Ureter (tissue), 1 donor: ENCODE results near the gene PRXL2C. TPM values are rescaled to one million over a fixed set of nuclear protein-coding genes. Genes with fewer than 3 reads are reported as not detected.
A peak's percentile ranks its signal among the peaks of the same experiment; 100 is the strongest.

ENCODE experiments used
- DNase-seq: peaks from one replicate; pipeline ENCODE4 v3.0.0-alpha.2; 2020; ENCODE audit warnings: low spot score
- total RNA-seq: library from RNA; stranded (reverse); gene quantifications from one replicate; pipeline ENCODE4 v1.2.4, GENCODE V29; 2023
- donor health status: DM: yes; HTN: yes; CAD: no.

The PRXL2C gene
- total RNA-seq, 1 donor from 2014 or later, result 14.0 TPM

DNA sequence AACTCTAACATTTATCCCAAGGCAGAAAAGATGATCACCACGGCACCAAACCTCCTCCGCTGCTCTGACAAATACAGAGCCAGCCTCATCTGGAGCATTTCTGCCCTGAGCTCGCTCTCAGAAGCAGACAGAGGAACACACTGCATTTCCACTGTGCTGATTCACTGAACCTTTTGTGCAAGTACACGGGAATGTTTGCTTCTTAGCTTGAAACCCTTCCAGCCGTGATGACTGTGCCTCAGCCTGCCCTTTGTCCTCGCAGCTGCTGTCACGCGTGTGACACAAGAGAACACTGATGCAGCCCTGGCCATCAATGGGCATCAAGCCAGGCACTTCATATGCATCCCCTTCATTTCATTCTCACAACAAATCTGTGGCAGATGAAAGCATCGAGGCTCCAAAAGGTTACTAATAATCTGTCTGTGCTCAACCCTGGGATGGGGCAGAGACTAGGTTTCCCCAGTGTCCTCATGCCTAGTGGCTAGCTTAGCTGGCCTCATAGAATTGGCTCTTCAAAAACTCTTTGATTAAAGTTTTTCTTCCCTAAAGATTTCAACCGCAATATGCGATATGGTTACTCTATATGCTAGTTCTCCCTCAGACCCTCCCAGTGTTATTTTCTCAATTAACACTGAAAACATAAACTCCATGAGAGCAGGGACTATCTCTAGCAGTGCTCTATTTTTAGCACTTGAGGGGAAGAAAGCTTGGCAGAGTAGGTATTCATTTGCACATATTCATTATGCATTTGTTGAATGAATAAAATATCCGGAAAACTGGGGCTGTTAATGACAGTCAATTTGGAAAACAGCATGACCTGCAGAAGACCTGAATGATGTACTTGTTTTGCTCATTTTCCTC lies 42.8 kb downstream of the PRXL2C start:
- peak; percentile 64 for DNase-seq

DNA sequence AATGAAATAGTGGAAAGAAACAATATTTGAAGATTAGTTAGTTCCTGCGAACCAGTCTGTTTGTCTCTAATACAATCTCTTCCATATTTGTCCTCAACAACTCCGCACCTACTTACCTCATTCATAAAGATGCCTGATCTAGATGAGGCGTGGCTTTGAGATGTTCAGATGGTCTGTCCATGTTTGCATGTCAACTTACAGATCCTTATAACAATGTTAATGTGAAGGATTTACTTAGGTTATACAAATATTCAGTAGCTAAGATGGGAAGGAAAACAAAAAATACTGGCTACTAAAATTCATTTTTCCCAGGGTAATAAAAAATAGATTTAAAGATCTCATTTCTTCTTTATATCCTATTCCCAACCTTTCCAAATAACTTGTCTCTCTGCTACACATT lies 43.8 kb downstream of the PRXL2C start:
- DNase-seq, result no peak

DNA sequence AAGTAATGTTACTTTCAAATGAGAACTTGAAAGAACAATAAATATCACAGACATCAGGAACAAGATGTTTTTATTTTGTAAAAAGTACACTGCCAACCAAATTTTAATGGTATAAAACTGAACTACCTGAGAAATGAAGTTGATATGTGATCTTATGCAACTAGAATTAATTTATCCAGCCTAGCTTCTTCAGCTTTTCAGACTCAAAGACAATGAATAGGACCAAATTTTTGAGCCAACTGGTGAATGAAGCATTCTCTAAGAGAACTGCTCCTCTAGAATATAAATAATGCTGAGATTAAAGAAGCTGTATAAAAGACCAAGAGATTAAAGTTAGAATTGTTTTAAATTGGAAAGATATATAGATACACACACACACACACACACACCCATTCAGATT lies 45.4 kb downstream of the PRXL2C start:
- DNase-seq, result no peak

DNA sequence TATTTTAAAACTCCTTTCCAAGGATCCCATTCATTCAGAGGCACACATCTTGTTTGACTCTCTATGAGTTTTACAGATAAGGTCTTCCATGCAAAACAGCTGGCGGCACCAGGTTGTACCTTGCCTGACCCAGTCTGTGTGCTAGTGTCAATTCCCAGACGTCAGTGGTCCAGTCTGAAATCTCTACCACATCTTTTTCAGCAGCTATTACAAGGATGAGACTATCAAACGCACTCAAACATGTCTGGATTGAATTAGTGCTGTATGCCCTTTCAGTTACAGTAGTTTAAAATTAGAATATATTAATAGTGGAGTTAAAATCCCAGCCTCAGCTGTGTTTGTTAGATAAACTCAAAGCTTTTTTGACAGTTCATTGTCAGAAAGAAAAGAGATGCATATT lies 47.1 kb downstream of the PRXL2C start:
- no peak for DNase-seq

GRCh38 chr9:96605328-96605727 lies 49.8 kb downstream of the PRXL2C start:
- DNase-seq, result no peak

DNA sequence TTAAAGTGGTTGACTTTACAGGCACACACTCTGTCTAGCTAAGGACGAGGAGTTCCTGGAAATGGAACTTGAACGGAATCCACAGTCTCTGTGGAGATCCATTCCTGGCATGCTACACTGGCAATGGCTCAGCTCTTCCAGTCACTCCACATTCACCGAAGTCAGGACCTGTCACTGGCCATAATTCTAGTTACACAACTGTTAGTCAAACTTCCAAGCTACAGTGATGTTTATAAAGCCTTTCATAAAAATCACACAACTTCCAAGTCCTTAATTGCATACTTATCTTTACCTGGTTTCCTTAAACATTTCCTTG lies 51.2 kb downstream of the PRXL2C start:
- DNase-seq, result peak; percentile 57

GRCh38 chr9:96603305-96604003 lies 51.7 kb downstream of the PRXL2C start:
- no peak for DNase-seq

GRCh38 chr9:96599298-96599697 lies 55.8 kb downstream of the PRXL2C start:
- no peak for DNase-seq

DNA sequence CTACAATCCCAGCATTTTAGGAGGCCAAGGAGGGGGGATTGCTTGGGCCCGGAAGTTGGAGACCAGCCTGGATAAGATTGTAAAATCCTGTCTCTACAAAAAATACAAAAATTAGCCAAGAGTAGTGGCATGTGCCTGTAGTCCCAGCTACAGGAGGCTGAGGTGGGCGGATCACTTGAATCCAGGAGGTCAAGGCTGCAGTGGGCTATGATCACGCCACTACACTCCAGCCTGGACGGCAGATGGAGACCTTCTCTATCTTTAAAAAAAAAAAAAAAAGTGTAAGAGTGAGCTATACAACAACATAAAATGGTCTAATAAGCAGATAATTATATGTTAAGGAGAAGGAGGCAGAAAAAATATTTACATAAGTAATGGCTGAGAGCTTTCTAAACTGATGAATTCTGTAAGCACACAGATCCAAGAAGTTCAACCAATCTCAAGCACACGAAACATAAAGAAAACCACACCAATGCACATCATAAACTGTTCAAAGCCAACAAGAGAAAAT lies 58.5 kb downstream of the PRXL2C start:
- DNase-seq, result no peak

Other genes with a start within 250 kb of the PRXL2C start
- 1.8 TPM for gene ZNF367, start 236.9 kb downstream of the PRXL2C start, total RNA-seq
- gene HABP4, start 205.1 kb downstream of the PRXL2C start, total RNA-seq, result 13.4 TPM
- gene CDC14B, start 35.5 kb downstream of the PRXL2C start, total RNA-seq, result 42.0 TPM
- 21.3 TPM for gene ZNF510, start 122.8 kb upstream of the PRXL2C start, total RNA-seq
- 10.6 TPM for gene ZNF782, start 199.2 kb upstream of the PRXL2C start, total RNA-seq